DND-41 (cell line): Measurements from ENCODE around the gene AHRR.

Experiments
- ATAC-seq: fragments of 200-7000 bp; cut with Tn5 transposase; 3 replicates; pipeline ENCODE4 v1.9.1; 2021; ENCODE audit warnings: low read depth; ENCODE audit not compliant: insufficient read depth
- DNase-seq: peaks from one replicate; pipeline ENCODE4 v3.0.0-alpha.2; 2020
- H2AFZ ChIP-seq: 2 replicates; pipeline ENCODE4 v1.6.0; 2012; ENCODE audit warnings: low read depth, low read length
- H3K27ac ChIP-seq: 2 replicates; pipeline ENCODE4 v1.5.1; 2012; ENCODE audit warnings: low read length, inconsistent platforms
- H3K27me3 ChIP-seq: fragments of 200-600 bp; sonication (generic); 2 replicates; pipeline ENCODE4 v1.6.0; 2012; ENCODE audit warnings: low read length, mild to moderate bottlenecking, inconsistent platforms; ENCODE audit not compliant: insufficient read depth, poor library complexity
- H3K36me3 ChIP-seq: 2 replicates; pipeline ENCODE4 v1.5.1; 2012; ENCODE audit warnings: low read length, inconsistent platforms; ENCODE audit not compliant: insufficient read depth
- H3K4me1 ChIP-seq: 2 replicates; pipeline ENCODE4 v1.5.1; 2012; ENCODE audit warnings: mild to moderate bottlenecking, low read length; ENCODE audit not compliant: insufficient read depth
- H3K4me2 ChIP-seq: 2 replicates; pipeline ENCODE4 v1.6.0; 2012; ENCODE audit warnings: mild to moderate bottlenecking, moderate library complexity, low read length, inconsistent platforms; ENCODE audit not compliant: insufficient read depth
- H3K4me3 ChIP-seq, 2 experiments: fragments of 200-600 bp in 1 of 2; shearing (Covaris generic) in 1 of 2; 2 replicates each; pipeline ENCODE4 v1.5.1; 2012 to 2016; ENCODE audit warnings: inconsistent platforms in 2 of 2, low read length in 2 of 2, mild to moderate bottlenecking in 2 of 2, low read depth in 1 of 2, moderate library complexity in 1 of 2
- H3K79me2 ChIP-seq: 2 replicates; pipeline ENCODE4 v1.6.0; 2012; ENCODE audit warnings: low read length, inconsistent platforms; ENCODE audit not compliant: insufficient read depth
- H3K9ac ChIP-seq: 2 replicates; pipeline ENCODE4 v1.6.0; 2012; ENCODE audit warnings: low read depth, mild to moderate bottlenecking, inconsistent platforms, low read length, moderate library complexity
- H3K9me3 ChIP-seq: 2 replicates; pipeline ENCODE4 v1.5.1; 2012; ENCODE audit warnings: low read length, moderate library complexity, mild to moderate bottlenecking, inconsistent platforms; ENCODE audit not compliant: insufficient read depth, severe bottlenecking
- H4K20me1 ChIP-seq: 2 replicates; pipeline ENCODE4 v1.6.0; 2012; ENCODE audit warnings: low read length; ENCODE audit not compliant: insufficient read depth
- EZH2 ChIP-seq: IDR thresholded peaks from 3 replicates; pipeline ENCODE4 v1.6.1; 2012; ENCODE audit warnings: borderline replicate concordance, low read depth, mild to moderate bottlenecking, moderate library complexity, low read length, inconsistent platforms; ENCODE audit not compliant: severe bottlenecking
- TF ChIP-seq, protein P1 (sequence below): IDR thresholded peaks from 2 replicates; pipeline ENCODE4 v1.5.1; 2012; ENCODE audit warnings: borderline replicate concordance, low read length, moderate library complexity, mild to moderate bottlenecking; ENCODE audit not compliant: poor library complexity, severe bottlenecking; ENCODE audit errors: extremely low read depth

AHRR gene

DNA sequence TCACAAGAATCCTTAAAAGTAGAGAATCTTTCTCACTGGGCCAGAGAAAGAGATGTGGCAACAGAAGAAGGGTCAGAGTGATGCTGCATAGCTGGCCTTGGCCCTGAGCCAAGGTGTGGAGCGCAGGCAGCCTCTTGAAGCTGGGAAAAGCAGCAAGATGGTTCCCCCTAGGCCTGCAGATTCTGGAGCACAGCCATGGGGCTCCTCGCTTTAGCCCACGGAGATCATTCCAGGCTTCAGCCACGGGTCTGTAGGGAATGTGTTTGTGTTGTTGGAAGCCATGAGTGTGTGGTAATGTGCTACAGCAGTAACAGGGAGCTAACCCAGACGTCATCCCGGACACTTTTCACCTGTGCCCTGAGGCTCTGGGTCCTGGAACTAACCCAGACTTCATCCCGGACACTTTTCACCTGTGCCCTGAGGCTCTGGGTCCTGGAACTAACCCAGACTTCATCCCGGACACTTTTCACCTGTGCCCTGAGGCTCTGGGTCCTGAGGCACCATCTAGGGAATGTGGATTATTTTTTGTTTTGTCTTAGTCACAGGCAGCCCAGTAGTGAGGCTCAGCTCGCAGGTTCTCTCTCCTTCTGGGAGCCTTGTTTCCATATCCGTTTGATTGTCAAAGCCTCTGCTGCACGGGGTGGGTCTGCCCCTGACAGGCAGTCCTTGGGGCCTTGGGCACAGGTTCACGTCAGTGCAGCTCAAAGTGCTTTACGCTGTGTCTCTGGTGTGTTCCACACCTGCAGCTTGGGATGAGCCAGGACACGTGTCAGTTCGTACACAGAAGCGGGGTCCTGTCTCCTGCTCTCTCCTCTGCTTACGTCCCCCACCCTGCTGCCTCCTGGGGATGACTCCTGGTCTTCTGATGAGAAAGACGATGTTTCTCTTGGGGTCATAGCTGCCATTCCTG lies 65.2 kb downstream of the AHRR start:
- Histone ChIP-seq H3K36me3 (no peaks in the 10 kb centered on the region), H3K4me2 (no peak overlapping the region), H3K79me2 (no peaks in the 10 kb centered on the region), H3K9me3 (peaks cover 11% of the 10 kb centered on the region), H3K4me1 (peaks cover 4% of the 10 kb centered on the region), H3K27ac (no peak overlapping the region), H3K27me3 (no peaks in the 10 kb centered on the region), H3K9ac (no peak overlapping the region), H3K4me3 (no peak overlapping the region), H2AFZ (no peak overlapping the region), H4K20me1 (no peaks in the 10 kb centered on the region)
- ATAC-seq (no peak), DNase-seq (no peak)
- TF ChIP-seq EZH2: no peak
- TF ChIP-seq, protein P1, sequence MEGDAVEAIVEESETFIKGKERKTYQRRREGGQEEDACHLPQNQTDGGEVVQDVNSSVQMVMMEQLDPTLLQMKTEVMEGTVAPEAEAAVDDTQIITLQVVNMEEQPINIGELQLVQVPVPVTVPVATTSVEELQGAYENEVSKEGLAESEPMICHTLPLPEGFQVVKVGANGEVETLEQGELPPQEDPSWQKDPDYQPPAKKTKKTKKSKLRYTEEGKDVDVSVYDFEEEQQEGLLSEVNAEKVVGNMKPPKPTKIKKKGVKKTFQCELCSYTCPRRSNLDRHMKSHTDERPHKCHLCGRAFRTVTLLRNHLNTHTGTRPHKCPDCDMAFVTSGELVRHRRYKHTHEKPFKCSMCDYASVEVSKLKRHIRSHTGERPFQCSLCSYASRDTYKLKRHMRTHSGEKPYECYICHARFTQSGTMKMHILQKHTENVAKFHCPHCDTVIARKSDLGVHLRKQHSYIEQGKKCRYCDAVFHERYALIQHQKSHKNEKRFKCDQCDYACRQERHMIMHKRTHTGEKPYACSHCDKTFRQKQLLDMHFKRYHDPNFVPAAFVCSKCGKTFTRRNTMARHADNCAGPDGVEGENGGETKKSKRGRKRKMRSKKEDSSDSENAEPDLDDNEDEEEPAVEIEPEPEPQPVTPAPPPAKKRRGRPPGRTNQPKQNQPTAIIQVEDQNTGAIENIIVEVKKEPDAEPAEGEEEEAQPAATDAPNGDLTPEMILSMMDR: no peak

DNA sequence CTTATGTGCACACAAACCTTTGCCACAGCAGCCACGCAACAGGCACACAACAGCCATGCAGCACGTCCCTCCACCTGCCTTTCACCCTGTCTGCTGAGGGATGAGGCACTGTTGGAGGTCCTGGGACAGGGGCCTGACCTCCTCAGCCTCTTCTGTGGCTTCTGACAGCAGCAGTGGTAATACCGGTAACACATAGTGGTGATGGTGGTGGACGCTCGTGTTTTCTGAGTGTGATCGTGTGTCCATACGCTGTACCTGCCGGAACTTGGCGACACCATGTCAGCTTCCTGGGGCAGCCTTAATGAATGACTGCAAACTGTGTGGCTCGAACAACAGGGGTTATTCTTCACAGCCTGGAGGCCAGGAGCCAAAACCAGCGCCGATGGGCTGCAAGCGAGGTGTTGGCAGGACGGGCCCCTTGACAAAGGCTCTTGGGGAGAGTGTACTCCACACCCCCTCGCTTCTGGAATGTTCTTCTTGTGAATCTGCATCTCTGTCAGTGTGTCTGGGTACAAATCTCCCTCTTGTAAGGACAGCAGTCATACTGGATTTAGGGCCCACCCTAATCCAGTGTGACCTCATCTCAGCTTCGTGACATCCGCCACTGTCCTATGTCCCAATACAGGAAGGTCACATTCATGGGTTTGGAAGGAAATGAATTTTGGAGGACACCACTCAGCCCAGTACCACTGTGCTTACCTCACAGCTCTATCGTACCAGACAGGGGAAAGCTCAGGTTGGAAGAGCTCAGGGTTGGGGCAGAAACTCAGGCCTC lies 66.2 kb downstream of the AHRR start:
- no peaks in the 10 kb centered on the region for H3K36me3 ChIP-seq
- TF ChIP-seq, protein P1: no peak
- TF ChIP-seq EZH2: no peak
- H3K4me3 ChIP-seq: no peak overlapping the region
- H4K20me1 ChIP-seq: no peaks in the 10 kb centered on the region
- no peaks in the 10 kb centered on the region for H3K27me3 ChIP-seq
- peaks cover 11% of the 10 kb centered on the region for H3K9me3 ChIP-seq
- DNase-seq: no peak
- H3K4me1 ChIP-seq: peaks cover 12% of the 10 kb centered on the region
- H3K27ac ChIP-seq: no peak overlapping the region
- no peak for ATAC-seq
- no peak overlapping the region for H2AFZ ChIP-seq
- H3K4me2 ChIP-seq: no peak overlapping the region
- H3K79me2 ChIP-seq: no peaks in the 10 kb centered on the region
- H3K9ac ChIP-seq: no peak overlapping the region

DNA sequence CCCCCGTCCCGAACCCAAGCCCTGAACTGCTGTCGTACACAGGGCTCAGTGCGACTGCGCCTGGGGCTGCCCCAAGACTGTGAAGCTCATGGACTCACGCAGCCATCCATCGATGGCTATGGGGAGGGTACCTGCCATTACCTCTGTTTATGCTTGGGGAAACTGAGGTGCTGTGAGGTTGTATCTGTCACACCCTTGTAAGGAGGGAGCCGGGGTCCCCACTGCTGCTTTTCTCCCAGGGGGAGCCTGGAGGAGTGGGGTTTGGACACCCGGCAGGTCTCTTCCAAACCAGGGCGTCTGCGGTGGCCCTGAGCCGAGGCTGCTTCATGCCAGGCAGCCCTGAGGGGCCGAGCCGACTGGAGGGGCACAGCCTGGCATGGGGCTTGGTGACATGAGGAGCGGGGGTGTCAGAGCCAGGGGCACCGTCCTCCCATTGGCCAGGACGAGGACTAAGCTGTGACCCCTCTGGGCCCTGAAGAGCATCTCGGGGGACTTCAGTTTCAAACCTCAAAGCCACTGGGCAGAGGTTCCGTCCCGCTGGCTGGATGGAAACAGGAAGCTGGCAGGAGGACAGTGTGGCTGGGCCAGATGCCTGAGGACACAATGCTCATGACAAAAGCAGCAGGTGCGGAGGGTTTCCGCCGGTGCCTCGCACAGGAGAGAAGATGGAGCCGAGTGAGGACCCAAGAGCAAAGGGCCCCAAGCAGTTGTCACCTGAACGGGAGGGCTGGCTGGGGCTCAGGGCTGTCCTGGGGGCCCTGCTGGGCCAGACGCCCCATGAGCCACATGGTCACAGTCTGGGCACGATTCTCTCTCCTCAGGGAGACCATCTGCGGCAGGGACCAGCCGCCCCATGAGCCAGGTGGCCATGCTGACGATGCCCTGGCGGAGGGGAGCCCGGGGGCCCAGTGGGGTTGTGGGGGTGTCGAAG lies 67.0 kb downstream of the AHRR start:
- no peak for DNase-seq
- Histone ChIP-seq H3K79me2 (peaks cover 5% of the 10 kb centered on the region), H3K9me3 (peaks cover 11% of the 10 kb centered on the region), H3K4me1 (peaks cover 21% of the 10 kb centered on the region), H2AFZ (no peak overlapping the region), H3K4me2 (no peak overlapping the region), H3K4me3 (no peak overlapping the region), H4K20me1 (no peaks in the 10 kb centered on the region), H3K27ac (no peak overlapping the region), H3K9ac (no peak overlapping the region), H3K36me3 (no peaks in the 10 kb centered on the region), H3K27me3 (no peaks in the 10 kb centered on the region)
- no peak for ATAC-seq
- TF ChIP-seq, protein P1: no peak
- no peak for TF ChIP-seq EZH2
